Measurements from ENCODE around the gene LRFN5. TPM values are rescaled to one million over a fixed set of nuclear protein-coding genes. Genes with fewer than 3 reads are reported as not detected.

LRFN5 gene
- total RNA-seq, 1 donor = 1.7 TPM

DNA sequence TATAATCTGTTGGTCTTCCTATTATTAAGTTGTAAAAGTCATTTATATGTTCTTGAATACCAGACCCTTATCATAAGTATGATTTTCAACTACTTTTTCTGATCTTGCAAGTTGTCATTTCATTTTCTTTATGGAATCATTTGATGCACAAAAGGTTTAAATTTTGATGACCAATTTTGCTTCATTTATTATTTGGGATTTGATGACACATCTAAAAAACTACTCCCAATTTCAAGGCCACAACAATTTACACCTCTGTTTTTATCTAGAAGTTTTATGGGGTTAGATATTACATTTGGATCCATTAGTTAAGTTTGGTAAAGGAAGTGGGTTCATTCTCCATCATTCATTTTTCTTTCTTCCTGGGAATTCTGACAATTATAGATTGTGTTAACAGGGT is 259.2 kb downstream of the LRFN5 start:
- no peak overlapping the region for H3K4me3 ChIP-seq (ENCODE audit: low read depth, low read length)
- DNase-seq (ENCODE audit: low read depth) = no peak
- TF ChIP-seq, protein P1, sequence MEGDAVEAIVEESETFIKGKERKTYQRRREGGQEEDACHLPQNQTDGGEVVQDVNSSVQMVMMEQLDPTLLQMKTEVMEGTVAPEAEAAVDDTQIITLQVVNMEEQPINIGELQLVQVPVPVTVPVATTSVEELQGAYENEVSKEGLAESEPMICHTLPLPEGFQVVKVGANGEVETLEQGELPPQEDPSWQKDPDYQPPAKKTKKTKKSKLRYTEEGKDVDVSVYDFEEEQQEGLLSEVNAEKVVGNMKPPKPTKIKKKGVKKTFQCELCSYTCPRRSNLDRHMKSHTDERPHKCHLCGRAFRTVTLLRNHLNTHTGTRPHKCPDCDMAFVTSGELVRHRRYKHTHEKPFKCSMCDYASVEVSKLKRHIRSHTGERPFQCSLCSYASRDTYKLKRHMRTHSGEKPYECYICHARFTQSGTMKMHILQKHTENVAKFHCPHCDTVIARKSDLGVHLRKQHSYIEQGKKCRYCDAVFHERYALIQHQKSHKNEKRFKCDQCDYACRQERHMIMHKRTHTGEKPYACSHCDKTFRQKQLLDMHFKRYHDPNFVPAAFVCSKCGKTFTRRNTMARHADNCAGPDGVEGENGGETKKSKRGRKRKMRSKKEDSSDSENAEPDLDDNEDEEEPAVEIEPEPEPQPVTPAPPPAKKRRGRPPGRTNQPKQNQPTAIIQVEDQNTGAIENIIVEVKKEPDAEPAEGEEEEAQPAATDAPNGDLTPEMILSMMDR (IDR thresholded peaks at IDR 0.05; ENCODE audit: insufficient read depth, low read depth, low read length) = no peak

DNA sequence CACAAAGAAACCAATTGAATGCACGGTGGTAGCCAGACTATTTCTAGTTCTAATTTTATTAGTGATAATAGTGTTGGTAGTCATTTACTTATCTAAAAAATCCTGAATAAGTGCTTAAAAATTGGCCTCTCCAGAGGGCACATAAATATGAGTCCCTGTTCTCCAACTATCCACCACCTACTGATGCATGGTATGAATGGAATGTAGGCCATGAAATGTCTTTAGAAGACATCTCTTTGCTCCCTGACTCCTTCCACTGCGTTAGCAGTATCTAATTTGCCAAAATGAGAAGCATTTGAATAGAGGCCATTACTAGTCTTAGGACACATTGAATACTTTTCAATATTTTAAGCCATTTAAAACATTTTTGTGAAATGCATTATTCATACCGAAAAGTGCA is 261.7 kb downstream of the LRFN5 start:
- no peak for DNase-seq (ENCODE audit: low read depth)
- no peak overlapping the region for H3K4me3 ChIP-seq (ENCODE audit: low read depth, low read length)
- TF ChIP-seq, protein P1 (IDR thresholded peaks at IDR 0.05; ENCODE audit: insufficient read depth, low read depth, low read length) = no peak

DNA sequence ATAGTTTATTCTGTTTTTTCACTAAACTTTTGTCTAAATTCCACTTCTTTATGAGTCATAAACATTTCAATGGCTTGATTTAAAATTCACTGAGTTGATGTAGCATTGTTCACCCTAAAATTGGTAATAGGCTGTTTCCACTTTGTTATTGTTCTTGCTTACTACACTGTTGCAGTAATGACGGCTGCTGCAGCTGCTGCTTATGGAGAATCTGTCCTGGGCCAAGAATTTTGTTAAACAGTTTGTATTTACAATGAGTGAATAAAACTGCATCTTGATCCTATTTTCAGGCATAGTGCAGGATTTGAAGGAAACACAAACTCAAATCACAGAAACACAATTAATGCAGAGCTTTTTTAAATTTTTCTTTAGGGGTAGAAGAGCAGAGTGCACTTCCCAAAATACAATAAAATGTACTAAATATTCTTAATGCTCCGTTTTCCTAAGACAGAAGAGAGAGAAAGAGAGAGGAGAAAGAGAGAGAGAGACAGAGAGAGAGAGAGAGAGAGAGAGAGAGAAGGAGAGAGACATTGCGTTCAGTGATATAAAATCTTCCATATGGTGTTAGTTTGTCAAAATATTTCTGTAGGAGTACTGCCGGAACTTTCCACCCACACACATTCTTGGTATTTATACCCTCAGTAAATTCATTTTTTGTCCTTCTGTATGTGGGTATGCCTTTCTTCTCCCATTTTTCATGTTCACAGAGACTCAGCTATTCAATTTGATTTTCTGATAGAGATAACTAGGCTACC is 266.4 kb downstream of the LRFN5 start:
- DNase-seq (ENCODE audit: low read depth) = peak; percentile 3

DNA sequence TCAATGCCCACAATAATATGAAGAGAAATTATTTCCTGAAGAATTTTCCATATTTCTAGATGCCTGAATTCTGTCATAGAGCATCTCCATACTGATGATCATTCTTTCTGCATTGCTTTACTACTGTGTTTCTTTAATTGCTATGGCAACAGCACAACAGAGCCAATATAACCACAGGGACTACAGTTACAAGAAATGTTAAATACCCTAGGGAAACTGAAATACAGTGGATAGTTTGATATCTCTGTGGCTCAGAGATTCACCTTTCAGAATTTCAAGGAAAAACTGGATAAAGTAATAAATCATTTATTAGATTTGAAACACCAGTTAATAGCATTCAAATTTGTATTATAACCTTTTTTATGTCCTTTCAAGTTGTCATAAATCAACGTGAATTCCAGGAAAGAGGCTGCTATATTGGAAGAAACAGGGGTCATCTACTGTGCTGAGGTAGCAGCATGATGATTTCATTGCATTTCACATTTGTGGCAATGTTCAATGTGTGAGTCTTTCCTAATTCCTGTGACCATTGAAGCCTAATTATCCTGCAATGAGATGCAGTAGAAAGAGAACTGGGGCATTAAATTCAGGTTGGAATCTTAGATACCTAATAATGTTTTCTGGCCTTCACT is 267.1 kb downstream of the LRFN5 start:
- TF ChIP-seq, protein P1 (IDR thresholded peaks at IDR 0.05; ENCODE audit: insufficient read depth, low read depth, low read length) = no peak
- peak; percentile 24 for DNase-seq (ENCODE audit: low read depth)
- no peak overlapping the region for H3K4me3 ChIP-seq (ENCODE audit: low read depth, low read length)

More for the DNA sequence above, 266.4 kb downstream of the LRFN5 start:
- TF ChIP-seq, protein P1 (IDR thresholded peaks at IDR 0.05; ENCODE audit: insufficient read depth, low read depth, low read length) = no peak
- H3K4me3 ChIP-seq (ENCODE audit: low read depth, low read length) = no peak overlapping the region

DNA sequence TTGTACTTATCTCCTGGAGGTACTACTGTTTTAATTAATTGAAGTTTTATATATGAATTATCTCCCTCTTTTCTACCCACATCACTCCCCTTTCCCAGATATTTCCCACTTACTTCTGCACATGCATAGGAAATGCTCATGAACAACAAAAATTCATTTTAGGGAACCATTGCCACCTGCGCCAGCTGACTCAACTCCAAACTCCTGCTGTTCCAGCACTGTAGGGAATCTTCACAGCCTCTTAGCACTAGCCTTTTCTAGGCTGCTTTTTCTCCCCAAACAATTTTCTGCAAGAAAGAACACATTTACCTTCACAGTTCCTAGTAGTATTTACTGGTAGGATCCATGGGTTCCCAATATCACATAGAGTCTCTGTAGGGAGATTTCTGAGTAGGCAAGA is 268.4 kb downstream of the LRFN5 start:
- H3K4me3 ChIP-seq (ENCODE audit: low read depth, low read length) = no peak overlapping the region
- no peak for DNase-seq (ENCODE audit: low read depth)
- TF ChIP-seq, protein P1 (IDR thresholded peaks at IDR 0.05; ENCODE audit: insufficient read depth, low read depth, low read length) = no peak

DNA sequence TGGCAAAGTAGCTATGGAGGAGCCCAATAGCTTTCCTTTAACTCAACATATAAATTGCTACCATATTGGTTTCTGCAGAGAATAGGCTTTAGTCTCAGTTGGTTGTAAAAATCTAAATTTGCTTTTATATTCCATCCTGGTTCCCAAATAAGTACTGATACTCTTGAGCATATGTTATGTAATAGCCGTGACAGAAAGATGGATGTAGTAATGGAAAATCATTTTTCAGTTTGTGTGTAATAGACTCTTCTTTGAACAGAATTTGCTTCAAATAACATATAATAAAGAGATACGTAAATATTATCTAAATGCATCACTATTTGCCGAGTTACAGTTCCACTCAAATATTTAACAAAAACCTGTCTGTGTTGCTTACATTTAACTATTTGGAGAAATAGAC is 271.6 kb downstream of the LRFN5 start:
- no peak overlapping the region for H3K4me3 ChIP-seq (ENCODE audit: low read depth, low read length)
- DNase-seq (ENCODE audit: low read depth) = no peak

More for the DNA sequence above, 271.6 kb downstream of the LRFN5 start:
- TF ChIP-seq, protein P1 (IDR thresholded peaks at IDR 0.05; ENCODE audit: insufficient read depth, low read depth, low read length) = no peak
